ENCODE measurements around the gene CCL3.

CCL3 gene

GRCh38 chr17:36048066-36048465 is 41.9 kb downstream of the CCL3 start:
- no peak for DNase-seq (ENCODE audit: low read depth in 1 of 2, low spot score in 1 of 2)

All from stimulated activated CD4-positive, alpha-beta T cell treated with anti-CD3 and anti-CD28 coated beads, Interleukin-15, amount 100 ng/mL, for 1 hour (primary cell).